GM21717 (cell line): Measurements from ENCODE around the gene SRXN1.

Source experiments
- ATAC-seq: cut with Tn5 transposase; IDR thresholded peaks from one replicate; pipeline ENCODE4 v1.9.1; 2021; ENCODE audit warnings: mild to moderate bottlenecking, moderate library complexity; ENCODE audit not compliant: unreplicated experiment

SRXN1 gene

DNA sequence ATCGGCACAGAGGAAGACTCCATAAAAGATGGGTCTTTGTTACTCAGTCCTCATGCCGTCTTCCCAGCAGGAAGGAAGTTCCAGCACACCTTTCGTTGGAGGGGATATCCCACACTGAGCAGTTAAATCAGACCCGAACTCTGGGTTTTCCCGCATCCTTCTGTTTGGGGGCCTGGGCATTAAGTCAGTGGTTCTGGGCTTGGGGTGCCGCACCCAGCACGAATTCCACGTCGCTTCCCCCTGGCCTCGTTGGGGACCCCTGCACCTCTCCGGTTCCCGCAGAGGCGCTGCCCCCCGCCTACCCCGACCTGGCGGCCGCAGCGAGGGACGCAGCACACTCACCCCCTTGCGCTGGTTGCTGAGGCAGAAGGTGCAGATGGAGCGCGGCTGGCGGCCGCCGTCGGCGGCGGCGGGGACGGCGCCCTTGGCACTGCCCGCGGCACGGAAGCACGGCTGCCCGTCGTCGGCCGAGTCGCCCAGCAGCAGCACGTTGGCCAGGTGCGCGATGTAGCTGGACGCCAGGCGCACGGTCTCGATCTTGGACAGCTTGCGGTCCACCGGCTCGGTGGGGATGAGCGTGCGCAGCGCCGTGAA is 43.5 kb downstream of the SRXN1 start:
- ATAC-seq = no peak

DNA sequence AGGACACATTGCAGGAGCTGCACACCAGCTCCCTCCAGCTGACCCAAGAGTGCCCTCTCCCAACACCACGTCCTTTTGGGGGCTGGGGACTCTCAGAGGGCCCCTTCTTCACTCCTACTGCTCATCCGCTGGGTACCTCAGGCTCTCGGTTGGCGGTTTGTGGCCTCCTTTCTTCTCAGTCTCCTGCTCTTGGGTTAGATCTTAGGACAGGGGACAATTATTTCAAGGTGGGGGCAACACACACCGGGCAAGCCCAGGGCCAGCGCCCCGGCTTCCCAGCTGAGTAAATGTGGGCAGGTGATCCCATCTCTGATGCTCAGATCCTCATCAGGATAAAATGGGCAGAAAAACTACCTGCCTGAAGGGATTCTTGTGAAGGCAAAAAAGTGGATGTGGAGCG is 44.0 kb downstream of the SRXN1 start:
- ATAC-seq = no peak

DNA sequence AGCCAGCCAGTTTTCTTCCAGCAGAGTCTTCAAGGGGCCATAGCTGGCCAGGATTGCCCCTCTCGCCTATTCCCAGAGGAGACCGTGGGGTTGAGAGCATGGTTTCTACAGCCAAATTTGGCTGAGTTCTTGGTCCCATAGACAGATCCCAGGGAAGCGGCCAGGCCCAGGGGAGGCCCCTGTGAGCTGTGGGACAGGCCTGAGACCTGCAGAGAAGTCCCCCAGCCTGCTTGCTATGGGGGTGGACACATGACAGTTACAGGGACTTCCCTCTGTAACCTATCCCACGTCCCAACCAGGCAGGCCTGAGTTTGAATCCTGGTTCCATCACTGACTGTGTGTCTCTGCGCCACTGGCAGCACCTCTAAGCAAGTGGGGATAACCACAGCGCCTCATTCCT is 45.5 kb downstream of the SRXN1 start:
- ATAC-seq = no peak

DNA sequence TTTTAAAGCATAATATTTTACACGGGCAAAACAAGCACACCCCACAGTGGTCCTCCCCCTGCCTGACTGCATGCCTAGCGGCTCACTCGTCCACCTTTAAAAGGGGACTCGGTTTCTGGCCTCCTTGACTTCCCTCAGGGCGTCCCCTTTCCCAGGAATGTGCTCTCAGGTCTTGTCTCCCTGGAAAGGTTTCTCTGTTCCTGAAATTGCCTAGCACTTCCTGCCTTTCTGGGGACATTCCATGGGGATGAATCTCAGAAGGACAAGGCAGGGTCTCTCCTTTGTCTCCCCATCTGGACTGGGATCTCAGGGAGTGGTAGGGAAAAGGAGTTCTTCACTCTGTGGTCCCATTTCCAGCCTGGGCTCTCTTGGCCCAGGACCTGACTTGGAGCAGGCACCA is 47.8 kb downstream of the SRXN1 start:
- ATAC-seq = no peak

DNA sequence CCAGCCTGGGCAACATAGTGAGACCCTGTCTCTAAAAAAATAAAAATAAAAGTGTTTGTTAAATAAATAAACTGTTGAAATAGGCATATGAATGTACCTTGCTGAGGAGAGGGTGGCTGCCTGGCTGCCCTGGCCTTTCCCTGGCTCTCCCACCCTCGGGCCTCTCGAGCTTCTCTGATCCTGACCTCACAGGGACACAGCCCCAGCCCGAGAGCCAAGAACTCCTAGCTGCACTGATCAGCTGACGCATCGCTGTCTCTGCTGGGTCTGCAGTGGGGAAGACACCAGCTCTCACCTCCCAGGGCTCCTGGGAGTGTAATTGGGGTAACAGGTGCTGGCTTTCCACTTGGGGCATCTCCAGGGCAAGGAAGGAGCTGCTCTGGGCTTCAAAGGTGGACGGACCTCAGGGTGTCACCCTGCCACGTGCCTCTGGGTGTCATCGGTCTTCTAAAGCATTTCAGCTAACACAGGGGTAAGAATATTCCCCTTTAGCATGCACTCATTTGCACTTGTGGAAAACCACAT is 49.8 kb downstream of the SRXN1 start:
- ATAC-seq = no peak

DNA sequence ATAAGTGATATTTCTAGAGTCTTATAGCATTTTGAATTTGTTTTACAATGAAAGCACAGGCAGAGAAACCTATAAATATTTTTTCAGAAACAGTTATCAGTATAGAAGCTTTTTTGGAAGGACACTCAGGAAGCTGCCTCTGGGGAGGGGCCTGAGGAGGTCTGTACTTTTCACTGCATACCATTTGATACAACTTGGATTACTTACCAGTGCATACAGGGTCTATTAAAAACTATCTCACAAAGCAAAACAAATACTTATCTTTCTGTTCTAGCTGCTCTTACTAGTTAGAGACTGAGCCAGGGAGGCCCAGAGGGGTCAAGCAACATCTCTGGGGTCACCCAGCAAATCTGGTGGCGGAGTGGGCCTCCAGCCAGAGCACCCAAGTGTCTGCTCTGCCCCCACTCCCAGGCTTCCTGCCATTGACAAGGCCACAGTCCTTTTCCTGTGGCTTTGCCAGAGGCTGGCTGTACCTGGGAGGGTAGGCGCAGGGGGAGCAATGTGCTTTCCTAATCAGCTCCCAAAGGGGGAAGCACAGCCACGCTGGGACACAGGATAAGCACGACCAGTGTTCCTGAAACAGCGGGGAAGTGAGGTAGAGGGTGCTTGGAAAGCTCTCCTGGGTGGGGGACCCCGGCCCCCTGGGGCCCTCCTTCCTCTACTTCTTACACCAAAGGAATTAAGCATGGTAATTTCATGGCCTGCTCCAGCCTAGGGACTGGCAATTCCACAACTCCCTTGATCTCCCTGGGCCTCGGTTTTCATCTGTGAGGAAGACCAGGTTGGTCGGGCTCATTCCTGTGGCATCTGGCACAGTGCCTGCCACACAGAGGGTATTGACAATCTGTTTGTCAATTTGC is 50.7 kb downstream of the SRXN1 start:
- ATAC-seq = no peak

DNA sequence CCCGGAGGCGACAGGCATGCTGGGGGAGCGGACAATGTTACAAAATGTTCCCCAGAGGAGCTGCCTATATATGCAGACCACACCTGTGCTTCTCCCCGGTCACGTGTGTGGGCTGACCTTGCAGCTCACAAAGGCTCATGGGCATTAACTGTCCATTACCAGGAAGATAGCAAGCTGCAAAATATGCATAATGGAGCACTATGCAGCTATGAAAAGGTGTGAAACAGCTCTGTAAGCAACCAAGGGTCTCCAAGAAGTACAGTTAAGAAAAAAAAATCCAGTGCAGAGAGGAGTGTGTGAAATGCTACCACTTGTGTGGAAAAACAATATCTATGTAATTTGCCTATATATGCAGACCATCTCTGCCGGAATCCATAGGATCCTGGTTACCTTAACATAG is 52.3 kb downstream of the SRXN1 start:
- no peak for ATAC-seq

DNA sequence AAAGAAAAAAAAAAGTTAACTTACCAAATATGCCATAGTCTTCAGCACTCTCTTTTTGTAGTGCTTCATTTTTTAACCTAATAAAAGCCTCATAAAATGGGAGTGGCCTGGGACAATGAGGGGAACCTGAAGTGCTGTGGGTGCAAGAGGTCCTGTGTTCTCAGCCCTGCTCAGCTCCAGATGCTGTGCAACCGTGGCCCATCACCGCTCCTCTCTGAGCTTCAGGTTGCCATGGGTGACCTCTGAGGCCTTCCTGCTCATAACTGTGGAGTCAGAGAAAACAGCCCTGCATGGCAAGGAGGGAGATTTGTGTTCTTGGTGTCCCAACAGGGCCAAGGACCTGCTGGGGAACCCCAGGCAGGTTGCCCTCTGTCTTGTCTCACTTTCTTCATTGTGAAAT is 52.9 kb downstream of the SRXN1 start:
- no peak for ATAC-seq

DNA sequence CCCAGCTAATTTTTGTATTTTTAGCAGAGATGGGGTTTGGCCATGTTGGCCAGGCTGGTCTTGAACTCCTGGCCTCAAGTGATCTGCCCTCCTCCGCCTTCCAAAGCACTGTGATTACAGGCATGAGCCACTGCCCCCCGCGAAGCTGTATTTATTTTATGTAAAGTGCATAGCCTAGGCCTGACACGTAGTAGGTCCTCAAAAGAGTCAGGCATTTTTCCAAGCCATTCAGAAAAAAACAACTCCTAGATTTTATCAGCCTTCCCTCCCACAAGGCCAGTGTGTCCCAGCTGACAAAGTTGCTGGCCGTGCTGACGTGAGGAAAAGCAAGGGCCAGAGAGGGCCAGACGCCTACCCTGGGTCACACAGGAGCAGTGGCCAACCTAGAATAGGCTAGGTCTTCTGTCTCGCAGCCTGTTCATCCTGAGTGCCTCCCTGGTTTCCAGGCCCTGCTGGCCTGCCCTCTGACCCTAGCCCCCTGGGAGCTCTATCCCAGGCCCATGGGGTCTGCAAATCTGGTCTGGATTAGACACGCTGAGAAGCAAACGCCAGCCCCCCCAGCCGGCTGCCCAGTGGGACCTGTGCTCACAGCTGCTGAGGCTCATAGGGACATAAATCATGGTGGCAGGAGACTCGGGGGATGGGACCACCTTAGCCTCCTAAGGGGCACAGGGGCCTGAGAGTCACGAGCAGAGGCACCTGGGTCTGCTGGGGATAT is 54.7 kb downstream of the SRXN1 start:
- no peak for ATAC-seq

DNA sequence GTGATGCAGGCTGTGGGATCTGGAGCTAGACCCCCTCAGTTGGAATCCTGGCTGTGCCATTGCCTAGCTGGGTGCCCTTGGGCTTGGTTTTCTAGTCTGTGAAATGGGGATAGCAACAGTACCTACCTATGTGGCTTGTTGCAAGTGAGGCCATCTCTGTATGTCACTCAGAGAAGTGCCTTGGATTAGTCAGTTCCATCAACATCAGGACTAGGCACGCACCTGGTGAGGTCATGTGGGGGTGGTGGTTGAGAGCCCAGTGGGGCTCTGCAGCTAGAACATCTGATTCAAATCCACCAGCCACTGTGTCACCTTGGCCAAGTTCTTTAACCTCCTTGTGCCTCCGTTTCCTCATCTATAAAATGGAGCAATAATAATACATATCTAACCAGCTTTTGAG is 55.4 kb downstream of the SRXN1 start:
- no peak for ATAC-seq
